H1 (cell line): ENCODE data around the gene PNPLA1. TPM values are rescaled to one million over a fixed set of nuclear protein-coding genes. Genes with fewer than 3 reads are reported as not detected.

Experiments used
- CTCF ChIA-PET: fragments of 300-600 bp; sonication (Branson Sonifier 250); formaldehyde crosslinking; loops from one replicate; lab custom pipeline; 2021; ENCODE audit not compliant: partially characterized antibody; lab: Charles Lee
- POLR2A ChIA-PET: fragments of 300-600 bp; sonication (Branson Sonifier 250); formaldehyde crosslinking; loops from one replicate; lab custom pipeline; 2021; ENCODE audit warnings: inconsistent platforms; ENCODE audit not compliant: partially characterized antibody; lab: Charles Lee
- DNase-seq, 2 experiments: peaks; one replicate each; pipeline versions ENCODE4 v3.0.0 to v3.0.0-alpha.2; 2010 to 2022; ENCODE audit warnings: low spot score in 2 of 2, low read depth in 1 of 2, mixed read lengths in 1 of 2
- FAIRE-seq: peaks from 2 replicates; lab custom pipeline; 2011; peaks lifted over from hg19 to GRCh38; lab: Jason Lieb, UNC
- H2AFZ ChIP-seq: 2 replicates; pipeline ENCODE4 v1.8.1; 2012; ENCODE audit warnings: low read length, inconsistent platforms
- H2AK5ac ChIP-seq: 2 replicates; pipeline ENCODE4 v1.6.1; 2013; ENCODE audit warnings: low read depth, low read length
- H2BK120ac ChIP-seq: replicated peaks from 2 replicates; pipeline ENCODE3; 2013; ENCODE audit warnings: low read depth, low read length, inconsistent platforms
- H2BK12ac ChIP-seq: 2 replicates; pipeline ENCODE4 v1.6.1; 2013; ENCODE audit warnings: low read depth, low read length
- H2BK15ac ChIP-seq: 2 replicates; pipeline ENCODE4 v1.6.1; 2013; ENCODE audit warnings: low read length
- H2BK20ac ChIP-seq: 2 replicates; pipeline ENCODE4 v1.6.1; 2013; ENCODE audit warnings: low read length
- H2BK5ac ChIP-seq: 2 replicates; pipeline ENCODE4 v1.6.1; 2013; ENCODE audit warnings: low read depth, low read length
- H3K14ac ChIP-seq: 2 replicates; pipeline ENCODE4 v1.6.1; 2013; ENCODE audit warnings: inconsistent platforms; ENCODE audit not compliant: insufficient read length
- H3K18ac ChIP-seq: 2 replicates; pipeline ENCODE4 v1.6.1; 2013; ENCODE audit warnings: low read length; ENCODE audit errors: extremely low read depth
- H3K23ac ChIP-seq: 2 replicates; pipeline ENCODE4 v1.6.1; 2013; ENCODE audit warnings: inconsistent platforms; ENCODE audit not compliant: insufficient read length
- H3K23me2 ChIP-seq: 2 replicates; pipeline ENCODE4 v1.6.1; 2013; ENCODE audit warnings: low read depth, low read length
- H3K27ac ChIP-seq: 2 replicates; pipeline ENCODE4 v1.6.1; 2011; ENCODE audit warnings: low read depth, low read length, inconsistent platforms
- H3K27me3 ChIP-seq, 4 experiments: replicated peaks in 1 of 4; 1 replicate in 1 of 4; 2 replicates in 3 of 4; pipeline versions ENCODE4 v1.6.1 to v1.8.1; 2011 to 2013; ENCODE audit warnings: low read length in 3 of 4, mild to moderate bottlenecking in 3 of 4, inconsistent platforms in 2 of 4, mixed read lengths in 2 of 4, moderate library complexity in 1 of 4; ENCODE audit not compliant: control insufficient read depth in 3 of 4, insufficient read depth in 3 of 4; ENCODE audit errors: extremely low read depth in 1 of 4
- H3K36me3 ChIP-seq, 4 experiments: 2 replicates each; pipeline versions ENCODE4 v1.6.1 to v1.8.1; 2011 to 2013; ENCODE audit warnings: mild to moderate bottlenecking in 4 of 4, low read length in 3 of 4, moderate library complexity in 2 of 4, control low read depth in 1 of 4, inconsistent platforms in 1 of 4; ENCODE audit not compliant: insufficient read depth in 4 of 4, control insufficient read depth in 2 of 4
- H3K4ac ChIP-seq: replicated peaks from 2 replicates; pipeline ENCODE3; 2013; ENCODE audit warnings: low read length, low read depth, mixed read lengths, inconsistent platforms; ENCODE audit not compliant: insufficient read length
- H3K4me1 ChIP-seq, 4 experiments: replicated peaks in 1 of 4; 1 replicate in 1 of 4; 2 replicates in 3 of 4; pipeline versions ENCODE4 v1.6.1 to v1.8.1; 2011 to 2013; ENCODE audit warnings: low read length in 3 of 4, inconsistent platforms in 2 of 4, mixed read lengths in 1 of 4; ENCODE audit not compliant: insufficient read depth in 4 of 4, control insufficient read depth in 3 of 4
- H3K4me2 ChIP-seq, 2 experiments: 2 replicates each; pipeline versions ENCODE4 v1.6.1 to v1.8.1; 2011 to 2013; ENCODE audit warnings: low read depth in 2 of 2, low read length in 2 of 2, control low read depth in 1 of 2, inconsistent platforms in 1 of 2, mild to moderate bottlenecking in 1 of 2; ENCODE audit not compliant: insufficient read depth in 1 of 2
- H3K4me3 ChIP-seq, 4 experiments: fragments of 200-600, 300-600 bp in 1 of 4; sonication (generic), shearing (Covaris generic), sonication (Bioruptor Twin) in 1 of 4; 2 replicates each; pipeline versions ENCODE4 v1.5.1 to v1.8.1; 2011 to 2016; ENCODE audit warnings: low read length in 4 of 4, low read depth in 3 of 4, control low read depth in 2 of 4, inconsistent platforms in 2 of 4, mild to moderate bottlenecking in 2 of 4, mixed read lengths in 1 of 4, moderate library complexity in 1 of 4; ENCODE audit not compliant: insufficient read depth in 2 of 4; ENCODE audit errors: extremely low read depth in 1 of 4
- H3K56ac ChIP-seq: replicated peaks from 2 replicates; pipeline ENCODE3; 2013; ENCODE audit warnings: low read depth, mild to moderate bottlenecking, mixed read lengths, low read length, inconsistent platforms; ENCODE audit not compliant: insufficient read length
- H3K79me1 ChIP-seq: 2 replicates; pipeline ENCODE4 v1.6.1; 2013; ENCODE audit warnings: low read depth, low read length, control low read depth
- H3K79me2 ChIP-seq, 2 experiments: 2 replicates each; pipeline versions ENCODE4 v1.6.1 to v1.8.1; 2012 to 2013; ENCODE audit warnings: low read length in 2 of 2, mild to moderate bottlenecking in 2 of 2, inconsistent platforms in 1 of 2; ENCODE audit not compliant: insufficient read depth in 2 of 2, control insufficient read depth in 1 of 2
- H3K9ac ChIP-seq, 4 experiments: replicated peaks in 1 of 4; 1 replicate in 1 of 4; 2 replicates in 3 of 4; pipeline versions ENCODE4 v1.6.1 to v1.8.1; 2011 to 2013; ENCODE audit warnings: low read depth in 3 of 4, low read length in 3 of 4, control low read depth in 2 of 4, mild to moderate bottlenecking in 2 of 4, moderate library complexity in 2 of 4, inconsistent platforms in 1 of 4; ENCODE audit errors: extremely low read depth in 1 of 4
- H3K9me3 ChIP-seq, 2 experiments: 2 replicates each; pipeline versions ENCODE4 v1.6.1 to v1.8.1; 2012 to 2013; ENCODE audit warnings: mild to moderate bottlenecking in 2 of 2, moderate library complexity in 2 of 2, control low read depth in 1 of 2, inconsistent platforms in 1 of 2, low read depth in 1 of 2, low read length in 1 of 2, mixed read lengths in 1 of 2; ENCODE audit not compliant: insufficient read depth in 2 of 2
- H4K20me1 ChIP-seq, 2 experiments: replicated peaks in 1 of 2; 2 replicates each; pipeline versions ENCODE3 to v1.8.1; 2011 to 2013; ENCODE audit warnings: inconsistent platforms in 2 of 2, low read length in 2 of 2, mild to moderate bottlenecking in 1 of 2; ENCODE audit not compliant: insufficient read depth in 2 of 2, control insufficient read depth in 1 of 2
- H4K5ac ChIP-seq: 2 replicates; pipeline ENCODE4 v1.6.1; 2013; ENCODE audit warnings: low read length, low read depth, mixed read lengths, inconsistent platforms; ENCODE audit not compliant: insufficient read length
- H4K8ac ChIP-seq: 2 replicates; pipeline ENCODE4 v1.8.0; 2013; ENCODE audit warnings: mild to moderate bottlenecking, moderate library complexity, low read length, inconsistent platforms; ENCODE audit not compliant: insufficient read depth; ENCODE audit errors: extremely low read depth
- H4K91ac ChIP-seq: replicated peaks from 2 replicates; pipeline ENCODE3; 2013; ENCODE audit warnings: low read length, mixed read lengths, inconsistent platforms; ENCODE audit not compliant: insufficient read length
- CEBPB ChIP-seq: IDR thresholded peaks from 2 replicates; pipeline ENCODE4 v1.6.1; 2012; ENCODE audit warnings: low read depth, low read length
- RAD21 ChIP-seq, 2 experiments: IDR thresholded peaks in 1 of 2; conservative IDR thresholded peaks in 1 of 2; 2 replicates each; pipeline ENCODE4 v1.6.1; 2011; ENCODE audit warnings: low read depth in 2 of 2, low read length in 2 of 2, improper control_type of control experiment in 1 of 2, inconsistent platforms in 1 of 2, mild to moderate bottlenecking in 1 of 2, moderate library complexity in 1 of 2
- WGBS, 2 experiments: shearing (Covaris generic) in 1 of 2; methylation state at CpG; one replicate each; pipeline versions ENCODE4 v1.1.6 to v1.1.7; 2013 to 2015; ENCODE audit warnings: low lambda C conversion rate in 2 of 2, mixed read lengths in 2 of 2, inconsistent platforms in 1 of 2, low coverage in 1 of 2, missing lambda C conversion rate in 1 of 2; ENCODE audit not compliant: insufficient replicate concordance in 2 of 2, insufficient coverage in 1 of 2, insufficient read length in 1 of 2; ENCODE audit errors: extremely low coverage in 1 of 2, missing lambda C conversion rate in 1 of 2; 5-methylcytosine and 5-hydroxymethylcytosine counted together
- polyA plus RNA-seq, 7 experiments: library from polyadenylated mRNA; depleted of rRNA in 3 of 7; stranded (reverse) in 5 of 7; unstranded in 2 of 7; fragments of >200 nt in 5 of 7; fragments of 200-250 nt in 2 of 7; gene quantifications; 1 replicate in 5 of 7; 2 replicates in 1 of 7; 4 replicates in 1 of 7; pipeline versions ENCODE4 v1.2.1 to v1.2.3, GENCODE V29; 2011 to 2013; ENCODE audit warnings: missing spikeins in 2 of 7, mixed read lengths in 2 of 7
- total RNA-seq: library from RNA; stranded (reverse); fragmentation: NEBNext Ultra II Directional; extraction: Animal tissue kit (Norgen Biotek cat#: 25700); gene quantifications from 2 replicates; pipeline ENCODE4 v1.2.1, GENCODE V29; 2021
- TF ChIP-seq, protein P1 (sequence below), 3 experiments: IDR thresholded peaks; 1 replicate in 2 of 3; 2 replicates in 1 of 3; pipeline versions ENCODE4 v1.5.1 to v1.6.1; 2011; ENCODE audit warnings: low read length in 3 of 3, mild to moderate bottlenecking in 3 of 3, inconsistent platforms in 2 of 3, low read depth in 1 of 3, moderate library complexity in 1 of 3; ENCODE audit not compliant: insufficient read depth in 1 of 3; ENCODE audit errors: control extremely low read depth in 1 of 3

Gene PNPLA1
- total and polyA plus RNA-seq, 2 of the 8 experiments (the other 6 are each of a cell fraction or from before 2014, with no cell fraction given), result not detected

DNA sequence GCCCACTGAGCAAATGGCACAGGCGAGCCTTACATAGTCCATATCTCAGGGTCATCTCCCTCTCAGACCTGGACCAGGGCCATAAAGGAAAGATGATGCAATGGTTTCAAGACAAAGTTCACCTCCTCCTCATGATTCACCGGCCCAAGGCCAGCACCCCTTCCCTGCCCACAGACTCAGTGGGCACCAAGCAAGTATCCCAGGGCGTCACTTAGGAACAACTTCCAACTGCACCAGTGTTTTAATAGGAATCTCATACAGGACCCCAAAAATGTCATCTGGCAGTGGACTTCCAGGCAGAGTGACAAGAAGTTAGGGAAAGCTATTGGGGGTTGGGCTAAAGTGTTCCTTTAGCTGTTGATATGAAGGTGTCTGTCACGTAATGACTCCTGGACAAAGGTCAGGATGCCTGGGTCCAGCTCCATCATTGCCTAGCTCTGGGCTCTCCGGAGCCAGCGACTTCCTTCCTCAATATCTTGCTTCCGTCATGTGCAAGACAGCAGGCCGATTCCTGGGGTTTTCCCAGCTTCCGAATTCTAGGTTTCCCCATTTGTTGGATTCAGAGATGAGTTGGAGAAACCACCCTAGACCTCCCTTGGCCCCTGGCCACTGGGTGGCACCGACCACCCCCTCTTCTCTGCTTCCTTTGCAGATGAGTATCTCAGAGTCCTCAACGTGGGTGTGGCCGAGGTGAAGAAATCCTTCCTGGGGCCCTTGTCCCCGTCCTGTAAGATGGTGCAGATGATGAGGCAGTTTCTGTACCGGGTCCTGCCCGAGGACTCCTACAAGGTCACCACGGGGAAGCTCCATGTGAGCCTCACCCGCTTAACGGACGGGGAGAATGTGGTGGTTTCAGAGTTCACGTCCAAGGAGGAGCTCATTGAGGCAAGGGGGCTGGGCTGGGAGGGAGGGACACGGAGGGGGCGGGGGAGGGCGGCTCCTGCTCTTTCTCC, 21.1 kb downstream of the PNPLA1 start:
- Histone ChIP-seq H3K79me1 (no peaks in the 10 kb centered on the region), H3K27me3 (no peaks in the 10 kb centered on the region), H3K36me3 (no peaks in the 10 kb centered on the region), H2BK5ac (no peak overlapping the region), H3K56ac (no peak overlapping the region), H4K5ac (no peak overlapping the region), H2AK5ac (no peak overlapping the region), H4K8ac (no peak overlapping the region), H3K18ac (no peak overlapping the region; the same call in 1 of the 2 replicates), H3K4me3 (no peak overlapping the region), H3K27ac (no peak overlapping the region), H4K91ac (no peak overlapping the region), H3K4me2 (no peak overlapping the region; a peak in 2 of 4 replicates), H2BK120ac (no peak overlapping the region), H2BK12ac (no peak overlapping the region), H2BK20ac (no peak overlapping the region), H3K4ac (no peak overlapping the region), H3K9me3 (no peaks in the 10 kb centered on the region), H3K14ac (no peak overlapping the region), H3K23ac (no peak overlapping the region), H3K79me2 (no peaks in the 10 kb centered on the region), H2BK15ac (no peak overlapping the region), H3K4me1 (peaks cover 2 to 5% (median 3%) of the 10 kb centered on the region in 4 experiments; a peak in 6 of 7 replicates), H3K23me2 (no peaks in the 10 kb centered on the region), H2AFZ (no peak overlapping the region)
- 89% methylated on average over 20 of the region's 23 CpGs; no CpG with 5 or more reads in 1 of the 2 experiments for WGBS, 2 experiments
- ChIA-PET POLR2A (interaction anchor here (0.8 to 1.3 kb wide), 2 partner anchors 14 to 26 kb away, joined by 3 read pairs; no protein-coding TSS in a partner anchor), CTCF (interaction anchor here (1.2 to 8.7 kb wide), 5 partner anchors 12 to 89 kb away, joined by 3 to 93 read pairs (median 4); no protein-coding TSS in a partner anchor)
- DNase-seq, result no peak
- FAIRE-seq, result no peak
- TF ChIP-seq CEBPB (no peak), RAD21 (IDR thresholded peaks at IDR 0.05 in 1 of 2, conservative IDR thresholded peaks at IDR 0.05 in 1 of 2; ENCODE audit: low read depth in 2 of 2, low read length in 2 of 2) (peak in 1 of 2 experiments; percentile 27; a peak in 1 of 4 replicates)
- TF ChIP-seq, protein P1, sequence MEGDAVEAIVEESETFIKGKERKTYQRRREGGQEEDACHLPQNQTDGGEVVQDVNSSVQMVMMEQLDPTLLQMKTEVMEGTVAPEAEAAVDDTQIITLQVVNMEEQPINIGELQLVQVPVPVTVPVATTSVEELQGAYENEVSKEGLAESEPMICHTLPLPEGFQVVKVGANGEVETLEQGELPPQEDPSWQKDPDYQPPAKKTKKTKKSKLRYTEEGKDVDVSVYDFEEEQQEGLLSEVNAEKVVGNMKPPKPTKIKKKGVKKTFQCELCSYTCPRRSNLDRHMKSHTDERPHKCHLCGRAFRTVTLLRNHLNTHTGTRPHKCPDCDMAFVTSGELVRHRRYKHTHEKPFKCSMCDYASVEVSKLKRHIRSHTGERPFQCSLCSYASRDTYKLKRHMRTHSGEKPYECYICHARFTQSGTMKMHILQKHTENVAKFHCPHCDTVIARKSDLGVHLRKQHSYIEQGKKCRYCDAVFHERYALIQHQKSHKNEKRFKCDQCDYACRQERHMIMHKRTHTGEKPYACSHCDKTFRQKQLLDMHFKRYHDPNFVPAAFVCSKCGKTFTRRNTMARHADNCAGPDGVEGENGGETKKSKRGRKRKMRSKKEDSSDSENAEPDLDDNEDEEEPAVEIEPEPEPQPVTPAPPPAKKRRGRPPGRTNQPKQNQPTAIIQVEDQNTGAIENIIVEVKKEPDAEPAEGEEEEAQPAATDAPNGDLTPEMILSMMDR (IDR thresholded peaks at IDR 0.05; ENCODE audit: control extremely low read depth in 1 of 3, insufficient read depth in 1 of 3, low read depth in 1 of 3, low read length in 3 of 3), result 0 out of 4 replicates have a peak, but pooled peaks of 1 of the 3 experiments have one; percentile 5
- TF ChIP-seq, all 59 proteins: peak for 2
- Histone ChIP-seq H4K20me1 (no peaks in the 10 kb centered on the region), H3K9ac (no peak overlapping the region)
